ENCODE measurements around the gene OST4. TPM values are rescaled to one million over a fixed set of nuclear protein-coding genes. Genes with fewer than 3 reads are reported as not detected.

Gene OST4
- polyA plus RNA-seq, 2 of the 4 experiments (the other 2 are of a cell fraction): 392 to 880 TPM

DNA sequence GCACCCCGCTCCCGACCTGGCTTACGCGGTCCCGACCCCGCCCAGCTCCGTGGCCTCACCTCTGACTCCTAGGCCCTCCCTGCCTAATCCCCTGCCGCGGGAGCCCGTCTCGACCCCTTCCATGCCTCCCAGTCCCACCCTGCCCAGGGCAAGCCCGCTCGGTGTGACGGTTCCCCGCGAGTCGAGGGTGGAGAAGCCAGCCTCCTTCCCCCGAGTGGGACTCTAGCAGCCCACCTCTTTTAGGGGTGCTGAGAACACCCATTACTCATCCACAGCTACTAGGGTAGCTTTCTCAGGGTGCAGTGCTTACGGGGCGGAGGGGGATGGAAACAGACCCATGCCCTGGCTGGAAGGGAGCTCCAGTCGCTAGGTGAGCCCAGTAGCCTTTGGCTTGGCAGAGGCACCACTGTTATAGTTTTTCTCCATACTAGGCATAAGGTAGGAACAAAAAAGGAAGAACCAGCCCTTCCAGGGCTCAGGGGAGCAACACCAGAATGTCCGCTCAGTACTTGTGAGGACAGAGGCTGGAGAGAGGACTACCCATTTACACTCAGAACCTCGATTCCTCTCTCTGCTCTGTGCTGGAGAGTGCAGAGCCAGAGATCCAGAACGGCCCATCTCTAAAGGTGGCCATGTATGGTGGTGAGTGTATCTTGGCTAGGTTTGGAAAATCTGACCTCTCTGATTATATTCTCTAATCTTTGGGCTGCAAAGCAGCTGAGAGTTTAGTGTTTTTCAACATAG is 19.4 kb downstream of the OST4 start (continued):
- TF ChIP-seq, protein P1, sequence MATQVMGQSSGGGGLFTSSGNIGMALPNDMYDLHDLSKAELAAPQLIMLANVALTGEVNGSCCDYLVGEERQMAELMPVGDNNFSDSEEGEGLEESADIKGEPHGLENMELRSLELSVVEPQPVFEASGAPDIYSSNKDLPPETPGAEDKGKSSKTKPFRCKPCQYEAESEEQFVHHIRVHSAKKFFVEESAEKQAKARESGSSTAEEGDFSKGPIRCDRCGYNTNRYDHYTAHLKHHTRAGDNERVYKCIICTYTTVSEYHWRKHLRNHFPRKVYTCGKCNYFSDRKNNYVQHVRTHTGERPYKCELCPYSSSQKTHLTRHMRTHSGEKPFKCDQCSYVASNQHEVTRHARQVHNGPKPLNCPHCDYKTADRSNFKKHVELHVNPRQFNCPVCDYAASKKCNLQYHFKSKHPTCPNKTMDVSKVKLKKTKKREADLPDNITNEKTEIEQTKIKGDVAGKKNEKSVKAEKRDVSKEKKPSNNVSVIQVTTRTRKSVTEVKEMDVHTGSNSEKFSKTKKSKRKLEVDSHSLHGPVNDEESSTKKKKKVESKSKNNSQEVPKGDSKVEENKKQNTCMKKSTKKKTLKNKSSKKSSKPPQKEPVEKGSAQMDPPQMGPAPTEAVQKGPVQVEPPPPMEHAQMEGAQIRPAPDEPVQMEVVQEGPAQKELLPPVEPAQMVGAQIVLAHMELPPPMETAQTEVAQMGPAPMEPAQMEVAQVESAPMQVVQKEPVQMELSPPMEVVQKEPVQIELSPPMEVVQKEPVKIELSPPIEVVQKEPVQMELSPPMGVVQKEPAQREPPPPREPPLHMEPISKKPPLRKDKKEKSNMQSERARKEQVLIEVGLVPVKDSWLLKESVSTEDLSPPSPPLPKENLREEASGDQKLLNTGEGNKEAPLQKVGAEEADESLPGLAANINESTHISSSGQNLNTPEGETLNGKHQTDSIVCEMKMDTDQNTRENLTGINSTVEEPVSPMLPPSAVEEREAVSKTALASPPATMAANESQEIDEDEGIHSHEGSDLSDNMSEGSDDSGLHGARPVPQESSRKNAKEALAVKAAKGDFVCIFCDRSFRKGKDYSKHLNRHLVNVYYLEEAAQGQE (IDR thresholded peaks at IDR 0.05): no peak
- TF ChIP-seq RAD21 (conservative IDR thresholded peaks at IDR 0.05 in 1 of 2, IDR thresholded peaks at IDR 0.05 in 1 of 2) (no peak), ZNF302 (CRISPR knock-in tag; IDR thresholded peaks at IDR 0.05) (no peak), ESRRA (IDR thresholded peaks at IDR 0.05; ENCODE audit: borderline replicate concordance, low read length) (no peak), RNF2 (IDR thresholded peaks at IDR 0.05; ENCODE audit: borderline replicate concordance, low read depth) (no peak), TFCP2L1 (CRISPR knock-in tag; IDR thresholded peaks at IDR 0.05) (no peak), RARB (CRISPR knock-in tag; IDR thresholded peaks at IDR 0.05) (no peak), HOXA7 (CRISPR knock-in tag; IDR thresholded peaks at IDR 0.05) (no peak)

DNA sequence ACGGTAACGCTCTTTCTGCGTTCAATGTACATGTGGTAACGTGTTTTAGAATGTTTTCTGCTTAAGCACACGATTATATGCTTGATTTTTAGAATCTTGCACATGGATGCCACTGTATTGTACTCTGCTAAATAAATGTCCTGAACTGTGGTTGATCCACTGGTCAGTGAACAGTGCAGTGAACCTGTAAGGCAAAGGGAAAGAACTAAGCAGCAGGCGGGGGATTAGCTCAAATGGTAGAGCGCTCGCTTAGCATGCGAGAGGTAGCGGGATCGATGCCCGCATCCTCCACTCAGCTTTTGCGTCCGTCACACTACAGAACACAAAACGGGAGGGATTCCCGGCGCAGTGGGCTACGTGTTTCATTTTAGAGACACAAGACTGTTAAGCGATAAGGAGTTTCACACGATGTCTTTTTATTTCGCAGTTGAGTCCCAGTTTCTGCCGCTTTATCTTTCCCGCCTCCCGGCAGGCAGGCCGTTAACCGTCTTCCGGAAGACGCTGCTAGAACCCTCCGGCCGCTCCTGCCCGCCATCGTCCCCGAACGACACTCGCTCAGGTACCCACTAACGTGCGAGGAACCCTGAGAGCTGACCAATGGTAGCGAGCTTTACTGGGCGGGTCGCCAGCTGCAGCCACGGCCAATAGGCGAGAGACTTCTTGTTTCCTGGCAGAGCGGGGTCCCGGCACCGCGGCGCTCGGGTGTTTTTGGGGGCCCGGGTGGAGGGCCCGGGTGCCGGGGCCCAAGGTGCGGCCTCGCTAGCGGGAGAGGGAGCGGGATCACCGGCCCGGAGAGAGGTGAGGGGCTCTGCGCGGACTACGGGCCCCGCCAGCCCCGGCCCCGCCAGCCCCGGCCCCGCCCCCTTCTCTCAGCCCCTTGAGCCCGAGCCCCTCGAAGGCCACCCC is 20.2 kb downstream of the OST4 start, which contains the start of gene AGBL5:
AGBL5 (plus strand) TSS at position 673 of the 906 bp plus-strand sequence. CDS start 1,291 bp downstream, outside the sequence.
- ChIA-PET CTCF (interaction anchor here (0.6 to 13.5 kb wide), 21 partner anchors 9 to 252 kb away, joined by 3 to 143 read pairs (median 5); partner anchors contain the start of genes OST4 and TMEM214), POLR2A (interaction anchor here (0.7 to 3.3 kb wide), 18 partner anchors 10 to 331 kb away, joined by 3 to 37 read pairs (median 6); partner anchors contain the start of genes KHK, OST4 and TMEM214)
- peaks cover 13% of the 10 kb centered on the region; the same call in 2 of the 3 replicates for H3K4me1 ChIP-seq
- H3K4me3 ChIP-seq: peak within 1 kb of the TSS; percentile 86
- under 1% methylated on average over 46 of the region's 67 CpGs for WGBS (ENCODE audit: missing lambda C conversion rate)
- FAIRE-seq (peak; percentile 18), ATAC-seq (peak; percentile 74 to 82), DNase-seq (ENCODE audit: low read depth in 1 of 2, low spot score in 1 of 2) (peak; percentile 98 to 100)
- H3K27ac ChIP-seq: peak within 1 kb of the TSS; percentile 83 to 93
- no peaks in the 10 kb centered on the region for H3K9me3 ChIP-seq
- peak within 1 kb of the TSS; percentile 89 for H3K4me2 ChIP-seq
- TF ChIP-seq PHF8 (IDR thresholded peaks at IDR 0.05; ENCODE audit: borderline replicate concordance, low read depth) (peak; percentile 48; the same call in 1 of the 2 replicates), GATA3 (IDR thresholded peaks at IDR 0.05; ENCODE audit: borderline replicate concordance) (no peak; the same call in 1 of the 2 replicates), RNF2 (IDR thresholded peaks at IDR 0.05; ENCODE audit: borderline replicate concordance, low read depth) (no peak), HOXB5 (CRISPR knock-in tag; IDR thresholded peaks at IDR 0.05) (peak; percentile 76; the same call in 1 of the 2 replicates), FOXS1 (CRISPR knock-in tag; IDR thresholded peaks at IDR 0.05) (no peak), POLR2A (IDR thresholded peaks at IDR 0.05; ENCODE audit: low read length) (peak; percentile 47), JUN (IDR thresholded peaks at IDR 0.05) (peak; percentile 65 to 78), RCOR1 (IDR thresholded peaks at IDR 0.05; ENCODE audit: low read depth, low read length) (peak; percentile 77; the same call in 1 of the 2 replicates), ESRRA (IDR thresholded peaks at IDR 0.05; ENCODE audit: borderline replicate concordance, low read length) (no peak), POLR2AphosphoS2 (conservative IDR thresholded peaks at IDR 0.05; ENCODE audit: low read length) (peak; percentile 96), SREBF2 (IDR thresholded peaks at IDR 0.05) (peak; percentile 93), FOSB (CRISPR knock-in tag; IDR thresholded peaks at IDR 0.05) (peak; percentile 77; the same call in 1 of the 2 replicates), MAZ (IDR thresholded peaks at IDR 0.05; ENCODE audit: borderline replicate concordance, low read depth, low read length) (0 out of 2 replicates have a peak, but pooled peaks have one; percentile 36), CHD2 (IDR thresholded peaks at IDR 0.05; ENCODE audit: low read length, partially characterized antibody) (peak; percentile 18), HOXB13 (CRISPR knock-in tag; IDR thresholded peaks at IDR 0.05; ENCODE audit: low read depth) (no peak)
- TF ChIP-seq, protein P2, sequence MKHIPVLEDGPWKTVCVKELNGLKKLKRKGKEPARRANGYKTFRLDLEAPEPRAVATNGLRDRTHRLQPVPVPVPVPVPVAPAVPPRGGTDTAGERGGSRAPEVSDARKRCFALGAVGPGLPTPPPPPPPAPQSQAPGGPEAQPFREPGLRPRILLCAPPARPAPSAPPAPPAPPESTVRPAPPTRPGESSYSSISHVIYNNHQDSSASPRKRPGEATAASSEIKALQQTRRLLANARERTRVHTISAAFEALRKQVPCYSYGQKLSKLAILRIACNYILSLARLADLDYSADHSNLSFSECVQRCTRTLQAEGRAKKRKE (CRISPR knock-in tag; IDR thresholded peaks at IDR 0.05; ENCODE audit: low read depth): peak; percentile 87
- TF ChIP-seq, protein P3, sequence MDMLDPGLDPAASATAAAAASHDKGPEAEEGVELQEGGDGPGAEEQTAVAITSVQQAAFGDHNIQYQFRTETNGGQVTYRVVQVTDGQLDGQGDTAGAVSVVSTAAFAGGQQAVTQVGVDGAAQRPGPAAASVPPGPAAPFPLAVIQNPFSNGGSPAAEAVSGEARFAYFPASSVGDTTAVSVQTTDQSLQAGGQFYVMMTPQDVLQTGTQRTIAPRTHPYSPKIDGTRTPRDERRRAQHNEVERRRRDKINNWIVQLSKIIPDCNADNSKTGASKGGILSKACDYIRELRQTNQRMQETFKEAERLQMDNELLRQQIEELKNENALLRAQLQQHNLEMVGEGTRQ (IDR thresholded peaks at IDR 0.05): no peak
- TF ChIP-seq, protein P4, sequence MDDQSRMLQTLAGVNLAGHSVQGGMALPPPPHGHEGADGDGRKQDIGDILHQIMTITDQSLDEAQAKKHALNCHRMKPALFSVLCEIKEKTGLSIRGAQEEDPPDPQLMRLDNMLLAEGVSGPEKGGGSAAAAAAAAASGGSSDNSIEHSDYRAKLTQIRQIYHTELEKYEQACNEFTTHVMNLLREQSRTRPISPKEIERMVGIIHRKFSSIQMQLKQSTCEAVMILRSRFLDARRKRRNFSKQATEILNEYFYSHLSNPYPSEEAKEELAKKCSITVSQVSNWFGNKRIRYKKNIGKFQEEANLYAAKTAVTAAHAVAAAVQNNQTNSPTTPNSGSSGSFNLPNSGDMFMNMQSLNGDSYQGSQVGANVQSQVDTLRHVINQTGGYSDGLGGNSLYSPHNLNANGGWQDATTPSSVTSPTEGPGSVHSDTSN (IDR thresholded peaks at IDR 0.05): peak; percentile 55; the same call in 1 of the 2 replicates
- TF ChIP-seq, protein P5, sequence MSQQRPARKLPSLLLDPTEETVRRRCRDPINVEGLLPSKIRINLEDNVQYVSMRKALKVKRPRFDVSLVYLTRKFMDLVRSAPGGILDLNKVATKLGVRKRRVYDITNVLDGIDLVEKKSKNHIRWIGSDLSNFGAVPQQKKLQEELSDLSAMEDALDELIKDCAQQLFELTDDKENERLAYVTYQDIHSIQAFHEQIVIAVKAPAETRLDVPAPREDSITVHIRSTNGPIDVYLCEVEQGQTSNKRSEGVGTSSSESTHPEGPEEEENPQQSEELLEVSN (IDR thresholded peaks at IDR 0.05; ENCODE audit: borderline replicate concordance, low read depth): peak; percentile 99
- TF ChIP-seq, protein P6, sequence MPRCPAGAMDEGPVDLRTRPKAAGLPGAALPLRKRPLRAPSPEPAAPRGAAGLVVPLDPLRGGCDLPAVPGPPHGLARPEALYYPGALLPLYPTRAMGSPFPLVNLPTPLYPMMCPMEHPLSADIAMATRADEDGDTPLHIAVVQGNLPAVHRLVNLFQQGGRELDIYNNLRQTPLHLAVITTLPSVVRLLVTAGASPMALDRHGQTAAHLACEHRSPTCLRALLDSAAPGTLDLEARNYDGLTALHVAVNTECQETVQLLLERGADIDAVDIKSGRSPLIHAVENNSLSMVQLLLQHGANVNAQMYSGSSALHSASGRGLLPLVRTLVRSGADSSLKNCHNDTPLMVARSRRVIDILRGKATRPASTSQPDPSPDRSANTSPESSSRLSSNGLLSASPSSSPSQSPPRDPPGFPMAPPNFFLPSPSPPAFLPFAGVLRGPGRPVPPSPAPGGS (IDR thresholded peaks at IDR 0.05): peak; percentile 87; the same call in 2 of the 3 replicates

Measured in A549 (cell line).